ENCODE data around the gene LPIN1.

- TF ChIP-seq GATA2 (IDR thresholded peaks at IDR 0.05; ENCODE audit: low read depth, low read length) = peak; percentile 76
- no peak for TF ChIP-seq GATA3 (IDR thresholded peaks at IDR 0.05; ENCODE audit: low read depth, low read length)
Observed at GRCh38 chr2:11743846-11744553, 2.4 kb upstream of the LPIN1 start.

All from SH-SY5Y (cell line).